Keratinocyte (primary cell): Measurements from ENCODE around the gene CDT1. TPM values are rescaled to one million over a fixed set of nuclear protein-coding genes. Genes with fewer than 3 reads are reported as not detected.

Experiments used
- DNase-seq: peaks from one replicate; pipeline ENCODE4 v3.0.0-alpha.2; 2011; ENCODE audit warnings: low read depth, missing footprints, low spot score
- FAIRE-seq: peaks from 2 replicates; lab custom pipeline; 2011; peaks lifted over from hg19 to GRCh38; lab: Jason Lieb, UNC
- H2AFZ ChIP-seq: 2 replicates; pipeline ENCODE4 v1.6.0; 2012; ENCODE audit warnings: low read length, control low read depth, inconsistent platforms; ENCODE audit not compliant: control insufficient read depth
- H3K27ac ChIP-seq: 2 replicates; pipeline ENCODE4 v1.5.1; 2011; ENCODE audit warnings: low read length; ENCODE audit not compliant: control insufficient read depth, insufficient read depth
- H3K27me3 ChIP-seq: 3 replicates; pipeline ENCODE4 v1.6.0; 2011; ENCODE audit warnings: low read length; ENCODE audit not compliant: control insufficient read depth, insufficient read depth; ENCODE audit errors: extremely low read depth
- H3K36me3 ChIP-seq, 2 experiments: 2 replicates in 1 of 2; 3 replicates in 1 of 2; pipeline ENCODE4 v1.5.1; 2011; ENCODE audit warnings: low read length in 2 of 2, mild to moderate bottlenecking in 1 of 2; ENCODE audit not compliant: control insufficient read depth in 2 of 2, insufficient read depth in 2 of 2; ENCODE audit errors: extremely low read depth in 1 of 2
- H3K4me1 ChIP-seq: 3 replicates; pipeline ENCODE4 v1.5.1; 2011; ENCODE audit warnings: low read length; ENCODE audit not compliant: control insufficient read depth, insufficient read depth; ENCODE audit errors: extremely low read depth
- H3K4me2 ChIP-seq: 3 replicates; pipeline ENCODE4 v1.6.0; 2011; ENCODE audit warnings: low read depth, low read length; ENCODE audit not compliant: control insufficient read depth, insufficient read depth; ENCODE audit errors: extremely low read depth
- H3K4me3 ChIP-seq, 3 experiments: fragments of 200-600 bp in 1 of 3; sonication (generic) in 1 of 3; 2 replicates in 2 of 3; 3 replicates in 1 of 3; pipeline ENCODE4 v1.5.1; 2011 to 2016; ENCODE audit warnings: low read length in 3 of 3, mild to moderate bottlenecking in 3 of 3, control low read depth in 2 of 3, inconsistent platforms in 1 of 3, low read depth in 1 of 3, mixed read lengths in 1 of 3, mixed run types in 1 of 3, moderate library complexity in 1 of 3; ENCODE audit not compliant: control insufficient read depth in 2 of 3, insufficient read depth in 2 of 3; ENCODE audit errors: extremely low read depth in 1 of 3
- H3K79me2 ChIP-seq: 2 replicates; pipeline ENCODE4 v1.6.0; 2012; ENCODE audit warnings: low read length; ENCODE audit not compliant: control insufficient read depth, insufficient read depth
- H3K9ac ChIP-seq: 3 replicates; pipeline ENCODE4 v1.6.0; 2011; ENCODE audit warnings: low read length; ENCODE audit not compliant: control insufficient read depth, insufficient read depth; ENCODE audit errors: extremely low read depth
- H3K9me1 ChIP-seq: 3 replicates; pipeline ENCODE4 v1.6.0; 2011; ENCODE audit warnings: low read length; ENCODE audit not compliant: control insufficient read depth, insufficient read depth; ENCODE audit errors: extremely low read depth
- H3K9me3 ChIP-seq: 2 replicates; pipeline ENCODE4 v1.5.1; 2012; ENCODE audit warnings: low read depth, low read length; ENCODE audit not compliant: control insufficient read depth
- H4K20me1 ChIP-seq: 3 replicates; pipeline ENCODE4 v1.6.0; 2011; ENCODE audit warnings: low read length; ENCODE audit not compliant: control insufficient read depth, insufficient read depth; ENCODE audit errors: extremely low read depth
- CTCF ChIP-seq, 3 experiments: IDR thresholded peaks in 1 of 3; conservative IDR thresholded peaks in 1 of 3; optimal IDR thresholded peaks in 1 of 3; 2 replicates in 2 of 3; 3 replicates in 1 of 3; pipeline versions ENCODE3 to v1.5.1; 2011; ENCODE audit warnings: low read length in 3 of 3, mild to moderate bottlenecking in 3 of 3, moderate library complexity in 2 of 3, control low read depth in 1 of 3, inconsistent platforms in 1 of 3; ENCODE audit not compliant: insufficient read depth in 2 of 3; ENCODE audit errors: extremely low read depth in 1 of 3
- EZH2 ChIP-seq: IDR thresholded peaks from one replicate; pipeline ENCODE4 v1.6.1; 2012; ENCODE audit warnings: inconsistent platforms, mild to moderate bottlenecking, low read length, moderate library complexity
- dilution Hi-C: fragments of 300-500 bp; cut with MboI; formaldehyde crosslinking; loops from one replicate; pipeline ENCODE4 v1.7.0; 2020; ENCODE audit warnings: low sequenced_read_pairs; ENCODE audit not compliant: extremely low pct_ligation_motif_present
- polyA plus RNA-seq, 5 experiments: library from polyadenylated mRNA; depleted of rRNA in 3 of 5; stranded (reverse) in 3 of 5; stranded (forward) in 1 of 5; unstranded in 1 of 5; fragments of >200 nt; gene quantifications; 1 replicate in 1 of 5; 2 replicates in 3 of 5; 3 replicates in 1 of 5; pipeline versions ENCODE4 v1.2.1 to v1.2.3, GENCODE V29; 2011 to 2012; ENCODE audit warnings: missing spikeins in 2 of 5, low read depth in 1 of 5, low replicate concordance in 1 of 5

Gene CDT1
- polyA plus RNA-seq, 1 donor (not counting 4 experiments of a cell fraction or from before 2014, with no cell fraction given) = 2.0 TPM

DNA sequence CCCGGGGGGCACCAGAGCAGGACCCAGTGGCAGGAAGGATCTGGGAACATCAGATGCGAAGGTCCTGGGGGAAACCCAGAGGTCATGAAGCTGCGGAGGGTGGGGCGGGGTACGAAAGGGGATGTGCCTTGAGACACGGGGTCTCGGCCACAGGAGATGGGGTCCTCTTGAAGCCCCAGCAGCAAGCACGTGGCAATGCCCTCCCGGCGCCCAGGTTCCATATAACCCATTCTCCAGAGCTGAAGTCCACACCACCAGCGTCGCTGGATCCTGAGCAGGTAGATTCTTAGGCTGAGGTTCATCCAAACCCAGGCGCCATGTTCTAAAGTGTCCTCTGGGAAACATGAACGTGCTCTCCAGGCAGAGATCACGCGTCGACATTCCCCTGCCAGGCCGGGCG is 39.5 kb upstream of the CDT1 start:
- H3K27ac ChIP-seq = no peak overlapping the region
- H3K9me1 ChIP-seq = peaks cover 8% of the 10 kb centered on the region
- H3K27me3 ChIP-seq = no peaks in the 10 kb centered on the region
- peaks cover 95% of the 10 kb centered on the region for H3K79me2 ChIP-seq
- TF ChIP-seq CTCF (optimal IDR thresholded peaks at IDR 0.05 in 1 of 3, IDR thresholded peaks at IDR 0.05 in 1 of 3, conservative IDR thresholded peaks at IDR 0.05 in 1 of 3; ENCODE audit: extremely low read depth in 1 of 3, insufficient read depth in 2 of 3, low read length in 3 of 3) = no peak
- no peak for TF ChIP-seq EZH2
- H3K36me3 ChIP-seq = peaks cover 22 to 24% of the 10 kb centered on the region in 2 experiments
- dilution Hi-C loops = loop anchor here (25.0 kb wide), 1 partner anchor 102 kb away; the partner anchor contains the start of genes CYBA and MVD
- peaks cover 59% of the 10 kb centered on the region for H4K20me1 ChIP-seq
- H3K4me2 ChIP-seq = no peak overlapping the region
- H3K4me3 ChIP-seq = no peak overlapping the region
- no peak for FAIRE-seq
- no peak overlapping the region for H3K9ac ChIP-seq
- no peaks in the 10 kb centered on the region for H3K9me3 ChIP-seq
- DNase-seq = no peak
- H2AFZ ChIP-seq = no peak overlapping the region
- peaks cover 30% of the 10 kb centered on the region for H3K4me1 ChIP-seq

- Histone ChIP-seq H3K79me2 (peaks cover 95% of the 10 kb centered on the region), H3K36me3 (peaks cover 18 to 24% of the 10 kb centered on the region in 2 experiments), H3K4me3 (no peak overlapping the region), H3K9me3 (no peaks in the 10 kb centered on the region), H3K27me3 (no peaks in the 10 kb centered on the region), H2AFZ (no peak overlapping the region), H3K4me1 (peaks cover 37% of the 10 kb centered on the region), H4K20me1 (peaks cover 59% of the 10 kb centered on the region), H3K4me2 (peak overlapping the region; percentile 31), H3K27ac (no peak overlapping the region), H3K9ac (no peak overlapping the region), H3K9me1 (peaks cover 11% of the 10 kb centered on the region)
- dilution Hi-C loops = loop anchor here (25.0 kb wide), 1 partner anchor 103 kb away; the partner anchor contains the start of genes CYBA and MVD
- DNase-seq = peak; percentile 83
- TF ChIP-seq CTCF (optimal IDR thresholded peaks at IDR 0.05 in 1 of 3, IDR thresholded peaks at IDR 0.05 in 1 of 3, conservative IDR thresholded peaks at IDR 0.05 in 1 of 3; ENCODE audit: extremely low read depth in 1 of 3, insufficient read depth in 2 of 3, low read length in 3 of 3) (no peak), EZH2 (no peak)
- no peak for FAIRE-seq
Observed at GRCh38 chr16:88764913-88765349, 38.7 kb upstream of the CDT1 start.
